ENCODE measurements around the gene ARMC2.

The ARMC2 gene

DNA sequence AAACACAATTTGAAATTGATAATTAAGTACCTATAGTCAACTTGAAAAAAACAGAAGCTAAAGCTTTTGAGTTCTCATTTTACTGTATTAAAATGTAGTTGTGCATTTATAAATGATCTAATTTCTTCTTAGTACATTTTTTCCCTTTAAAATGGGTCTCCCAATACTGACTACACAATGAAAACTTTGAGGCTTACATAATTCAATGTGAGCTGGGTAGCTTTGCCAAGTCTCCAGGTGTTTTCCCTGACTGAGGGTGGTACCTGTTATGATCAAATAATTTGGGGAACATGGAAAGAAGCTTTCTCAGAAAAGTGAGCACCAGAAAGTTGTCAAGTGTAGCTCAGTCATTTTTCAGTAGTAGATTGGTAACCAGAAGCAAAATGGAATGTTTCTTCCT is 74.3 kb downstream of the ARMC2 start:
- no peak for TF ChIP-seq SIN3A (IDR thresholded peaks at IDR 0.05; ENCODE audit: borderline replicate concordance, insufficient read depth, low read length)
- no peak for TF ChIP-seq FOXP2 (optimal IDR thresholded peaks at IDR 0.05; ENCODE audit: borderline replicate concordance, extremely low read depth, extremely low read length, insufficient read depth)
- TF ChIP-seq, protein P1, sequence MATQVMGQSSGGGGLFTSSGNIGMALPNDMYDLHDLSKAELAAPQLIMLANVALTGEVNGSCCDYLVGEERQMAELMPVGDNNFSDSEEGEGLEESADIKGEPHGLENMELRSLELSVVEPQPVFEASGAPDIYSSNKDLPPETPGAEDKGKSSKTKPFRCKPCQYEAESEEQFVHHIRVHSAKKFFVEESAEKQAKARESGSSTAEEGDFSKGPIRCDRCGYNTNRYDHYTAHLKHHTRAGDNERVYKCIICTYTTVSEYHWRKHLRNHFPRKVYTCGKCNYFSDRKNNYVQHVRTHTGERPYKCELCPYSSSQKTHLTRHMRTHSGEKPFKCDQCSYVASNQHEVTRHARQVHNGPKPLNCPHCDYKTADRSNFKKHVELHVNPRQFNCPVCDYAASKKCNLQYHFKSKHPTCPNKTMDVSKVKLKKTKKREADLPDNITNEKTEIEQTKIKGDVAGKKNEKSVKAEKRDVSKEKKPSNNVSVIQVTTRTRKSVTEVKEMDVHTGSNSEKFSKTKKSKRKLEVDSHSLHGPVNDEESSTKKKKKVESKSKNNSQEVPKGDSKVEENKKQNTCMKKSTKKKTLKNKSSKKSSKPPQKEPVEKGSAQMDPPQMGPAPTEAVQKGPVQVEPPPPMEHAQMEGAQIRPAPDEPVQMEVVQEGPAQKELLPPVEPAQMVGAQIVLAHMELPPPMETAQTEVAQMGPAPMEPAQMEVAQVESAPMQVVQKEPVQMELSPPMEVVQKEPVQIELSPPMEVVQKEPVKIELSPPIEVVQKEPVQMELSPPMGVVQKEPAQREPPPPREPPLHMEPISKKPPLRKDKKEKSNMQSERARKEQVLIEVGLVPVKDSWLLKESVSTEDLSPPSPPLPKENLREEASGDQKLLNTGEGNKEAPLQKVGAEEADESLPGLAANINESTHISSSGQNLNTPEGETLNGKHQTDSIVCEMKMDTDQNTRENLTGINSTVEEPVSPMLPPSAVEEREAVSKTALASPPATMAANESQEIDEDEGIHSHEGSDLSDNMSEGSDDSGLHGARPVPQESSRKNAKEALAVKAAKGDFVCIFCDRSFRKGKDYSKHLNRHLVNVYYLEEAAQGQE (IDR thresholded peaks at IDR 0.05; ENCODE audit: insufficient read depth in 1 of 2, low read depth in 2 of 2, low read length in 2 of 2), result no peak
- no peak for TF ChIP-seq TAF1 (IDR thresholded peaks at IDR 0.05; ENCODE audit: borderline replicate concordance, insufficient read depth, low read length)
- TF ChIP-seq POLR2AphosphoS5 (IDR thresholded peaks at IDR 0.05; ENCODE audit: low read depth, low read length), result no peak

DNA sequence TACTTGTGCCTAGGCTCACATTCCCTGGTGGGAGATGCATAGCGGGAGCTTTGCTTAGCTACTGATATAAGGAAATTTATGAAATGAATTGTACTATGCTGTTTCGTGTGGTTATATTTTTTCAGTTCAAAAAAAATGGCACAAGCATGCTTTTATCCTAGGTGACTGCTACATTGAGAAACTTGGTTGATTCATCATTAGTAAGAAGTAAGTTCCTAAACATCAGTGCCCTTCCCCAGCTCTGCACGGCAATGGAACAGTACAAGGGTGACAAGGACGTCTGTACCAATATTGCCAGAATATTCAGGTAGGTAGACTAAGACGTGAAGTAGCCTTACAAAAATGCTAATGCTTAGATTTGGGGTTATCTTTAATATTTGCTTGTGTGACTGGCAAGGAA is 79.7 kb downstream of the ARMC2 start:
- TF ChIP-seq SIN3A (IDR thresholded peaks at IDR 0.05; ENCODE audit: borderline replicate concordance, insufficient read depth, low read length) (no peak), FOXP2 (optimal IDR thresholded peaks at IDR 0.05; ENCODE audit: borderline replicate concordance, extremely low read depth, extremely low read length, insufficient read depth) (no peak), POLR2AphosphoS5 (IDR thresholded peaks at IDR 0.05; ENCODE audit: low read depth, low read length) (no peak), TAF1 (IDR thresholded peaks at IDR 0.05; ENCODE audit: borderline replicate concordance, insufficient read depth, low read length) (no peak)
- TF ChIP-seq, protein P1 (IDR thresholded peaks at IDR 0.05; ENCODE audit: insufficient read depth in 1 of 2, low read depth in 2 of 2, low read length in 2 of 2), result no peak

DNA sequence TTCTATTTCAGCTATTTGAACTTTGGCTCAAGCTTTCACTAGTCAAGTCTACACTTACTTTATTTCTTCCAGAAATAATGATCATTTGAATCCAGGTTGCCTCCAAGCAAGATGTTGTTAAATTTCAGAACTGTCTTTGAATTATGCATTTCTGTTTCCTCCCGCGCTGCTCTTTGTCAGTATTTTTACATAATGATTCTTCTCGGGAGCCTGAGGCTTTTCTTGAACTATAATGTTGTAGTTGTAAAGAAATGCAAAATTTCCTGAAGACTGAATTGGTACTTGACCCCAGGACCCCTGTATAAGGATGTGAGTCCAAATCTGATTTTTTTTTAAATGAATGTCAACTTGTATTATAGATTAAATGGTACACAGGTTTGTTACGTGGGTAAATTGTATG is 80.4 kb downstream of the ARMC2 start:
- TF ChIP-seq, protein P1 (IDR thresholded peaks at IDR 0.05; ENCODE audit: insufficient read depth in 1 of 2, low read depth in 2 of 2, low read length in 2 of 2), result no peak
- TF ChIP-seq SIN3A (IDR thresholded peaks at IDR 0.05; ENCODE audit: borderline replicate concordance, insufficient read depth, low read length), result no peak
- no peak for TF ChIP-seq FOXP2 (optimal IDR thresholded peaks at IDR 0.05; ENCODE audit: borderline replicate concordance, extremely low read depth, extremely low read length, insufficient read depth)
- no peak for TF ChIP-seq TAF1 (IDR thresholded peaks at IDR 0.05; ENCODE audit: borderline replicate concordance, insufficient read depth, low read length)
- no peak for TF ChIP-seq POLR2AphosphoS5 (IDR thresholded peaks at IDR 0.05; ENCODE audit: low read depth, low read length)

DNA sequence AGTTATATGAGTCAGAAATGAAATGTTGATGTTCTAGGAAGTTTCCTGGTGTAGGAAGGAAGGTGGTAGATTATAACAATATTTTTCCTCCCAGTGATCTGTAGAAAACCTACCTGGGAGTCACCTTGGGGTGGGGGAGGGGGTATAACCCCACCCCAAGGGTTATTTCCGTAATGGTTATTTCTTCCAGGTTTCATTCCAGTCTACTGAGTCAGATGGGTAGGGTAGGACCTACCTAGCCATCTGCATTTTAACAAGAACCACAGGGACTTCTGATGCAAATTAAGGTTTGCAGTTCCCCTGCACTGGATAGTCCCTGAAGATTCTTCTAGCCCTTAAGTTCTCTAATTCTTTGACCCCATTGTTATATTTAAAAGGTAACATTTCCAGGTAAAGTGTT is 88.9 kb downstream of the ARMC2 start:
- no peak for TF ChIP-seq POLR2AphosphoS5 (IDR thresholded peaks at IDR 0.05; ENCODE audit: low read depth, low read length)
- TF ChIP-seq FOXP2 (optimal IDR thresholded peaks at IDR 0.05; ENCODE audit: borderline replicate concordance, extremely low read depth, extremely low read length, insufficient read depth), result no peak
- TF ChIP-seq, protein P1 (IDR thresholded peaks at IDR 0.05; ENCODE audit: insufficient read depth in 1 of 2, low read depth in 2 of 2, low read length in 2 of 2), result no peak
- no peak for TF ChIP-seq SIN3A (IDR thresholded peaks at IDR 0.05; ENCODE audit: borderline replicate concordance, insufficient read depth, low read length)
- TF ChIP-seq TAF1 (IDR thresholded peaks at IDR 0.05; ENCODE audit: borderline replicate concordance, insufficient read depth, low read length), result no peak

DNA sequence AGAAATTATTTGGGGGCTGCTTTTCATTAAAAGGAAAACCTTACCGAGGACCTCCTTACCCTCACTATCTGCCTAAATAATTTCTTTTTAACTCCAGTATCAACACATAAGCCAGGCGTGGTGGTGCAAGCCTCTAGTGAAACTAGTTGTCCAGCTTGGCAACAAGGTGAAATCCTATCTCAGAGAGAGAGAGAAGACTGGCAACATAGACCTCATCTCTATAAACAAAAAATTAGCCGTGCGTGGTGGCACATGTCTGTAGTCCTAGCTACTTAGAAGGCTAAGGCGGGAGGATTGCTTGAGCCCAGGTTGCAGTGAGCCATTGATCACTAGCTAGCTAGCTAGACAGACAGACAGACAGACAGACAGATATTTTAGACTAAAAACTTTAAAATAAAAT is 92.5 kb downstream of the ARMC2 start:
- no peak for TF ChIP-seq SIN3A (IDR thresholded peaks at IDR 0.05; ENCODE audit: borderline replicate concordance, insufficient read depth, low read length)
